ENCODE measurements around the gene ITPK1. TPM values are rescaled to one million over a fixed set of nuclear protein-coding genes. Genes with fewer than 3 reads are reported as not detected.

The ITPK1 gene
- polyA plus RNA-seq, 2 of the 4 experiments (the other 2 are of a cell fraction): 46.2 to 47.0 TPM

DNA sequence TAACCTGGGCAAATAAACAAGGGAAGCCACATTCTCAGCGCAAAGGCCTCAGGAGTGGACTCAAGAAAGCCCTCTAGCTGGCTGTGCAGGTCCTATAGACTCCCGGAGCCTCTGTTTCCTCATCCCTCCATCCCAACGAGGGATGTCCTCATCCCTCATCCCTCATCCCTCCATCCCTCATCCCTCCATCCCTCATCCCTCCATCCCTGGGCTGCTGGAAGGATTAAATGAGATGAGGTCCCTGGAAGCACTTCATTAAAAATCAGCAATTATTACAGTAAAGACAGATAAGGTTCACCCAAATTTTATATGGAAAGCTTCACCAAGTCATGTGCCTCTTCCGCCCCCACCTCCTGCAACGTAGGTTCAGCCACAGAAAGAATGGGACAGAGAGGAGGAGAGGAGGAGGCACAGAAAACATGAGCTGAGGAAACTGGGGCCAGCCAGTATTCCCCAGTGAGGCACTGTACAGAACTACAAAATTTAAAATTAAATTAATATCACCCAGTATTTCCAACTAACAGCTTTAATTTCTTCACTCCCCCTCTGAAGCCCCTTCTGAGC, 4.8 kb downstream of the ITPK1 start:
- Histone ChIP-seq H3K4me1 (peaks cover 19% of the 10 kb centered on the region), H3K4me2 (no peak overlapping the region), H3K4me3 (no peak overlapping the region), H3K27ac (no peak overlapping the region), H3K9me3 (no peaks in the 10 kb centered on the region)
- ATAC-seq (no peak), DNase-seq (ENCODE audit: low read depth in 1 of 2, low spot score in 1 of 2) (no peak), FAIRE-seq (no peak)
- ChIA-PET POLR2A (no interaction called here), CTCF (interaction anchor here (0.7 to 17.9 kb wide), 11 partner anchors 9 to 792 kb away, joined by 3 to 371 read pairs (median 8); no protein-coding TSS in a partner anchor)
- whole genome bisulfite sequencing (ENCODE audit: missing lambda C conversion rate): 81% methylated on average over 5 of the region's 5 CpGs
- TF ChIP-seq NPAS2 (CRISPR knock-in tag; IDR thresholded peaks at IDR 0.05; ENCODE audit: borderline replicate concordance) (no peak), RNF2 (IDR thresholded peaks at IDR 0.05; ENCODE audit: borderline replicate concordance, low read depth) (no peak), MAX (IDR thresholded peaks at IDR 0.05) (no peak), HEYL (CRISPR knock-in tag; IDR thresholded peaks at IDR 0.05) (no peak), PHF8 (IDR thresholded peaks at IDR 0.05; ENCODE audit: borderline replicate concordance, low read depth) (no peak), POLR2A (IDR thresholded peaks at IDR 0.05; ENCODE audit: low read length) (no peak), RAD21 (conservative IDR thresholded peaks at IDR 0.05 in 1 of 2, IDR thresholded peaks at IDR 0.05 in 1 of 2) (no peak), JUN (IDR thresholded peaks at IDR 0.05) (no peak), MAFK (IDR thresholded peaks at IDR 0.05; ENCODE audit: partially characterized antibody) (no peak), CHD4 (IDR thresholded peaks at IDR 0.05; ENCODE audit: borderline replicate concordance) (no peak), ZNF302 (CRISPR knock-in tag; IDR thresholded peaks at IDR 0.05) (no peak), TP53 (CRISPR knock-in tag; IDR thresholded peaks at IDR 0.05) (no peak), EP300 (IDR thresholded peaks at IDR 0.05) (no peak), MAZ (IDR thresholded peaks at IDR 0.05; ENCODE audit: borderline replicate concordance, low read depth, low read length) (no peak)
- TF ChIP-seq, protein P1, sequence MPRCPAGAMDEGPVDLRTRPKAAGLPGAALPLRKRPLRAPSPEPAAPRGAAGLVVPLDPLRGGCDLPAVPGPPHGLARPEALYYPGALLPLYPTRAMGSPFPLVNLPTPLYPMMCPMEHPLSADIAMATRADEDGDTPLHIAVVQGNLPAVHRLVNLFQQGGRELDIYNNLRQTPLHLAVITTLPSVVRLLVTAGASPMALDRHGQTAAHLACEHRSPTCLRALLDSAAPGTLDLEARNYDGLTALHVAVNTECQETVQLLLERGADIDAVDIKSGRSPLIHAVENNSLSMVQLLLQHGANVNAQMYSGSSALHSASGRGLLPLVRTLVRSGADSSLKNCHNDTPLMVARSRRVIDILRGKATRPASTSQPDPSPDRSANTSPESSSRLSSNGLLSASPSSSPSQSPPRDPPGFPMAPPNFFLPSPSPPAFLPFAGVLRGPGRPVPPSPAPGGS (IDR thresholded peaks at IDR 0.05): no peak
- TF ChIP-seq, protein P2, sequence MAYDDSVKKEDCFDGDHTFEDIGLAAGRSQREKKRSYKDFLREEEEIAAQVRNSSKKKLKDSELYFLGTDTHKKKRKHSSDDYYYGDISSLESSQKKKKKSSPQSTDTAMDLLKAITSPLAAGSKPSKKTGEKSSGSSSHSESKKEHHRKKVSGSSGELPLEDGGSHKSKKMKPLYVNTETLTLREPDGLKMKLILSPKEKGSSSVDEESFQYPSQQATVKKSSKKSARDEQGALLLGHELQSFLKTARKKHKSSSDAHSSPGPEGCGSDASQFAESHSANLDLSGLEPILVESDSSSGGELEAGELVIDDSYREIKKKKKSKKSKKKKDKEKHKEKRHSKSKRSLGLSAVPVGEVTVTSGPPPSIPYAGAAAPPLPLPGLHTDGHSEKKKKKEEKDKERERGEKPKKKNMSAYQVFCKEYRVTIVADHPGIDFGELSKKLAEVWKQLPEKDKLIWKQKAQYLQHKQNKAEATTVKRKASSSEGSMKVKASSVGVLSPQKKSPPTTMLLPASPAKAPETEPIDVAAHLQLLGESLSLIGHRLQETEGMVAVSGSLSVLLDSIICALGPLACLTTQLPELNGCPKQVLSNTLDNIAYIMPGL (CRISPR knock-in tag; IDR thresholded peaks at IDR 0.05; ENCODE audit: borderline replicate concordance): no peak

GRCh38 chr14:93109572-93110481, 5.9 kb downstream of the ITPK1 start:
- no peaks in the 10 kb centered on the region for H3K9me3 ChIP-seq
- CTCF ChIA-PET: interaction anchor here (1.1 to 17.9 kb wide), 7 partner anchors 10 to 158 kb away, joined by 3 to 371 read pairs (median 8); partner anchors contain the start of genes GON7 and UBR7
- POLR2A ChIA-PET: no interaction called here
- ATAC-seq (no peak), FAIRE-seq (no peak), DNase-seq (ENCODE audit: low read depth in 1 of 2, low spot score in 1 of 2) (no peak)
- no peak overlapping the region for H3K4me2 ChIP-seq
- TF ChIP-seq JUN (IDR thresholded peaks at IDR 0.05) (no peak), SMC3 (IDR thresholded peaks at IDR 0.05) (no peak), ZC3H11A (IDR thresholded peaks at IDR 0.05) (no peak), EP300 (IDR thresholded peaks at IDR 0.05) (no peak), CHD4 (IDR thresholded peaks at IDR 0.05; ENCODE audit: borderline replicate concordance) (no peak), JUNB (IDR thresholded peaks at IDR 0.05) (no peak), ZSCAN20 (CRISPR knock-in tag; IDR thresholded peaks at IDR 0.05) (no peak), FOSL2 (IDR thresholded peaks at IDR 0.05) (no peak), FOSL2 (CRISPR knock-in tag; IDR thresholded peaks at IDR 0.05) (no peak), POLR2AphosphoS2 (conservative IDR thresholded peaks at IDR 0.05; ENCODE audit: low read length) (no peak), MAFK (IDR thresholded peaks at IDR 0.05; ENCODE audit: partially characterized antibody) (no peak), KDM5A (IDR thresholded peaks at IDR 0.05) (no peak), RAD21 (conservative IDR thresholded peaks at IDR 0.05 in 1 of 2, IDR thresholded peaks at IDR 0.05 in 1 of 2) (no peak), RARB (CRISPR knock-in tag; IDR thresholded peaks at IDR 0.05) (no peak), NPAS2 (CRISPR knock-in tag; IDR thresholded peaks at IDR 0.05; ENCODE audit: borderline replicate concordance) (no peak)
- TF ChIP-seq, protein P3, sequence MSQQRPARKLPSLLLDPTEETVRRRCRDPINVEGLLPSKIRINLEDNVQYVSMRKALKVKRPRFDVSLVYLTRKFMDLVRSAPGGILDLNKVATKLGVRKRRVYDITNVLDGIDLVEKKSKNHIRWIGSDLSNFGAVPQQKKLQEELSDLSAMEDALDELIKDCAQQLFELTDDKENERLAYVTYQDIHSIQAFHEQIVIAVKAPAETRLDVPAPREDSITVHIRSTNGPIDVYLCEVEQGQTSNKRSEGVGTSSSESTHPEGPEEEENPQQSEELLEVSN (IDR thresholded peaks at IDR 0.05; ENCODE audit: borderline replicate concordance, low read depth): no peak
- WGBS (ENCODE audit: missing lambda C conversion rate): 80% methylated on average over 14 of the region's 14 CpGs
- H3K4me3 ChIP-seq: no peak overlapping the region
- peaks cover 26% of the 10 kb centered on the region for H3K4me1 ChIP-seq
- no peak overlapping the region for H3K27ac ChIP-seq
